Pancreas (tissue), 10 donors: ENCODE measurements around the gene MAML1. TPM values are rescaled to one million over a fixed set of nuclear protein-coding genes. Genes with fewer than 3 reads are reported as not detected.
A peak's percentile ranks its signal among the peaks of the same experiment; 100 is the strongest.

ENCODE experiments used
- ATAC-seq, 4 donors: fragments of 200-7000 bp; cut with Tn5 transposase; one replicate each; pipeline versions ENCODE4 v1.8.0 to v1.9.1; 2020; ENCODE audit warnings: mild to moderate bottlenecking in 4 of 4, moderate library complexity in 4 of 4
- DNase-seq, 6 donors: peaks; one replicate each; pipeline ENCODE4 v3.0.0-alpha.2; 2020
- FAIRE-seq: peaks from 2 replicates; lab custom pipeline; 2012; peaks lifted over from hg19 to GRCh38; lab: Jason Lieb, UNC
- H3K27ac ChIP-seq, 4 donors: fragments of 200-600 bp; sonication (generic); 1 replicate in 3 of 4; 2 replicates in 1 of 4; pipeline versions ENCODE4 v1.5.0 to v1.8.0; 2020
- H3K27me3 ChIP-seq, 4 donors: fragments of 200-600 bp; one replicate each; pipeline ENCODE4 v1.8.0; 2021
- H3K36me3 ChIP-seq, 3 donors: fragments of 200-600 bp; sonication (generic) in 1 of 3; one replicate each; pipeline versions ENCODE4 v1.5.0 to v1.8.0; 2020 to 2021
- H3K4me1 ChIP-seq, 3 donors: fragments of 200-600 bp; one replicate each; pipeline ENCODE4 v1.8.0; 2021
- H3K4me3 ChIP-seq, 4 donors: fragments of 200-600 bp; sonication (generic) in 2 of 4; one replicate each; pipeline versions ENCODE4 v1.5.0 to v1.8.0; 2020 to 2021
- H3K9me3 ChIP-seq, 4 donors: fragments of 200-600 bp; one replicate each; pipeline ENCODE4 v1.8.0; 2021
- CTCF ChIP-seq, 4 donors: fragments of 200-600 bp; sonication (generic) in 3 of 4; IDR thresholded peaks; one replicate each; pipeline versions ENCODE4 v1.5.0 to v1.8.0; 2021; ENCODE audit warnings: antibody characterized with exemption in 4 of 4
- WGBS, 2 donors: extraction: QIAGEN DNeasy Blood & Tissue Kit; methylation state at CpG; one replicate each; pipeline ENCODE4 v1.1.7; 2013; 5-methylcytosine and 5-hydroxymethylcytosine counted together
- intact Hi-C, 3 donors: fragments of 100-400 bp; cut with DNase I; formaldehyde crosslinking; loops; one replicate each; pipeline versions ENCODE4 v1.11.1 to v1.14.2; 2022
- polyA plus RNA-seq, 2 donors: library from polyadenylated mRNA; stranded (reverse); fragments of 200-250 nt; gene quantifications; one replicate each; pipeline ENCODE4 v1.2.3, GENCODE V29; 2013
- total RNA-seq, 6 donors: library from RNA; stranded (reverse); fragmentation: NEBNext Ultra II Directional in 4 of 6; extraction: Animal tissue kit (Norgen Biotek cat#: 25700) in 4 of 6; gene quantifications; one replicate each; pipeline versions ENCODE4 v1.2.1 to v1.2.4, GENCODE V29; 2021 to 2023
- donor health status: healthy with polysubstance abuse.
- donor health status: DM: no; HTN: no; CAD: no; lungs with moderate emphysema.
- donor health status: DM: no; HTN: no; CAD: no.
- donor health status: control.
- donor health status: control.
- donor health status: Bipolar disorder and iron deficiency.
- donor health status: DM: yes; HTN: yes; CAD: no.
- donor health status: DM: no; HTN: no; CAD: no.
- donor health status: DM: no; HTN: no; CAD: no.
- donor health status: DM: yes; HTN: yes; CAD: no.

Gene MAML1
- total and polyA plus RNA-seq, 8 donors, result 7.1 to 18.0 (median 11.2) TPM

- Histone ChIP-seq H3K4me1 (peaks cover 0 to 21% (median 0%) of the 10 kb centered on the region in 3 donors), H3K27ac (peak overlapping the region; percentile 95 to 99 (median 98)), H3K4me3 (peak overlapping the region; percentile 84 to 99 (median 94)), H3K27me3 (no peaks in the 10 kb centered on the region), H3K9me3 (no peaks in the 10 kb centered on the region), H3K36me3 (no peaks in the 10 kb centered on the region)
- no peak for TF ChIP-seq CTCF (IDR thresholded peaks at IDR 0.05)
- FAIRE-seq (no peak), DNase-seq (peak; percentile 98 to 100 (median 99)), ATAC-seq (peak; percentile 90 to 95 (median 92))
- WGBS, 2 donors, result 1% methylated on average over 60 to 72 of the region's 72 CpGs
- intact Hi-C loops, result no loop called here
Measured at GRCh38 chr5:179697993-179698934, 34.4 kb upstream of the MAML1 start.

GRCh38 chr5:179698935-179699615 is 33.5 kb upstream of the MAML1 start, which contains the start of gene CANX:
Gene CANX (plus strand): TSS chr5:179698967. CDS start chr5:179705682, 6,715 bp downstream.
- intact Hi-C loops, result no loop called here
- 0% methylated on average over 50 to 58 of the region's 58 CpGs for WGBS, 2 donors
- Histone ChIP-seq H3K36me3 (no peaks in the 10 kb centered on the region), H3K27ac (peak within 1 kb of the TSS; percentile 95 to 99 (median 98)), H3K4me1 (peaks cover 0 to 21% (median 0%) of the 10 kb centered on the region in 3 donors), H3K9me3 (no peaks in the 10 kb centered on the region), H3K4me3 (peak within 1 kb of the TSS; percentile 84 to 99 (median 94)), H3K27me3 (no peaks in the 10 kb centered on the region)
- TF ChIP-seq CTCF (IDR thresholded peaks at IDR 0.05), result no peak
- DNase-seq (no peak), FAIRE-seq (no peak), ATAC-seq (peak; percentile 7 to 36 (median 20))

GRCh38 chr5:179699616-179700237 is 32.9 kb upstream of the MAML1 start:
- DNase-seq, result peak in 3 of 6 donors; percentile 31 to 42 (median 40)
- H3K4me1 ChIP-seq, result peaks cover 0 to 21% (median 0%) of the 10 kb centered on the region in 3 donors
- peak; percentile 17 to 25 (median 22) for ATAC-seq
- no peak for FAIRE-seq
- TF ChIP-seq CTCF (IDR thresholded peaks at IDR 0.05), result no peak
- H3K36me3 ChIP-seq, result no peaks in the 10 kb centered on the region
- no peaks in the 10 kb centered on the region for H3K27me3 ChIP-seq
- 0 to 1% methylated on average over 19 of the region's 19 CpGs for WGBS, 2 donors
- intact Hi-C loops, result no loop called here
- no peaks in the 10 kb centered on the region for H3K9me3 ChIP-seq
- H3K4me3 ChIP-seq, result peak overlapping the region; percentile 84 to 99 (median 94)
- H3K27ac ChIP-seq, result peak overlapping the region; percentile 95 to 99 (median 98)

- H3K4me1 ChIP-seq, result peaks cover 0 to 21% (median 0%) of the 10 kb centered on the region in 3 donors
- no peaks in the 10 kb centered on the region for H3K27me3 ChIP-seq
- H3K9me3 ChIP-seq, result no peaks in the 10 kb centered on the region
- ATAC-seq (no peak), FAIRE-seq (no peak), DNase-seq (no peak)
- intact Hi-C loops, result no loop called here
- TF ChIP-seq CTCF (IDR thresholded peaks at IDR 0.05), result no peak
- no peaks in the 10 kb centered on the region for H3K36me3 ChIP-seq
- peak overlapping the region; percentile 84 to 99 (median 94) for H3K4me3 ChIP-seq
- H3K27ac ChIP-seq, result peak overlapping the region in 3 of 4 donors; percentile 97 to 99 (median 98)
- 13 to 26% methylated on average over 7 of the region's 7 CpGs for WGBS, 2 donors
Measured at GRCh38 chr5:179700401-179700918, 32.2 kb upstream of the MAML1 start.
